NOMO-1 (cell line): ENCODE measurements around the gene CR1.
"Not testable (repeated sequence)": the region's sequence is repeated elsewhere in the genome, so short reads cannot be mapped to it uniquely, and the experiment has no call there.

Source experiments
- DNase-seq, 2 experiments: peaks; one replicate each; lab custom pipeline; 2025; ENCODE audit not compliant: unreplicated experiment in 2 of 2; lab: John Stamatoyannopoulos, UW

CR1 gene

DNA sequence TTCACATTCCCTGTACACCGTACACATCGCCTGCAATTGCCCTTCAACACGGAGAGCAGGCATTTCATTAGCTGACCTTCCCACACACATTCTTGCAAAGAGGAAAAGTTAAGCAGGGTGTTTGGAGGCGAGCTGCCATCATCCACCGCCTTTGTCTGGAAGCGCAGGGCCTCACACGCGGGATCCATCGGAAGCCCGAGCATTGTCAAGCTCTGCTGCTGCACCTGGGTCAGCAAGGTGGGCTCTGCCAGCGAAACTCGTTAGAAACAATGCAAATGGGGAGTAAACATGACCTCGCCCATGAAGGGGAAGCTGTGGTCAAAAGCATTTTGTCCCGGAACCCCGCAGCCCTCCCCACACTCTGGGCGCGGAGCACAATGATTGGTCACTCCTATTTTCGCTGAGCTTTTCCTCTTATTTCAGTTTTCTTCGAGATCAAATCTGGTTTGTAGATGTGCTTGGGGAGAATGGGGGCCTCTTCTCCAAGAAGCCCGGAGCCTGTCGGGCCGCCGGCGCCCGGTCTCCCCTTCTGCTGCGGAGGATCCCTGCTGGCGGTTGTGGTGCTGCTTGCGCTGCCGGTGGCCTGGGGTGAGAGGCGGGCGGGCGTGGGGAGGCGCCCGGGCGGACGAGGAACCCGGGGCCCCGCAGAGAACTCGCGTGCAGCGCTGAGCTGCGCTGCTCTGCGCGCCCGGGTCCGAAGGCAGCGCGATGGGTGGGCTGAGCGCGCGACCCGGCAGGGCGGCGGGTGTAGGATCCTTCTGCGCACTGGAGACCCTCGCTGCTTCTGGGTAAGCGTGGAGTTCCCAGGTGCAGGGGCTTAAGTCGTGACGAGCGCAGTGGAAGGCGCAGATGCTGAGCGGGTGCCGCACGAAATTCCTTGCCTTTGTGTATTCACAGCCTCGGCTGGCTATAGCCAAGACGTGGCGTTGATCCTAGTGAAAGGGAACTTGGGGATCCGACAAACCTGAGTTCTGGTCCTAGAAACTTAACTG is at the start of gene CR1:
CR1 (plus strand) TSS at position 357 of the 992 bp plus-strand sequence; CDS start at position 468, 111 bp downstream.
- peak; percentile 51 to 59 for DNase-seq

DNA sequence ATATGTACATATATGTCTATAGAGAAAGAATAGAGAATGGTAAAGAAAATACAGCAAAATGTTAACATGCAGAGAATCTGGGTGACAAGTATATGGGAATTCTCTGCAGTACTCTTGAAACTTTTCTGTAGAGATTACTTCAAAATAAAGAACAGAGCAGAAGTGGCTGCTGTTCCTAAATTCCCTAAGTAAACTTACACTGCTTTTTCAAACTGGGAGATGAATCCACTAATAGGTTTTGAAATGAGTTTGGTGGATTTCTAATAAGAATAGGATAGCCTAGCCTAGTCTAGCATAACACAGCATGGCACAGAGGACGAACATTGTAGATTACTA is 42.3 kb upstream of the CR1 start:
- DNase-seq: no peak

DNA sequence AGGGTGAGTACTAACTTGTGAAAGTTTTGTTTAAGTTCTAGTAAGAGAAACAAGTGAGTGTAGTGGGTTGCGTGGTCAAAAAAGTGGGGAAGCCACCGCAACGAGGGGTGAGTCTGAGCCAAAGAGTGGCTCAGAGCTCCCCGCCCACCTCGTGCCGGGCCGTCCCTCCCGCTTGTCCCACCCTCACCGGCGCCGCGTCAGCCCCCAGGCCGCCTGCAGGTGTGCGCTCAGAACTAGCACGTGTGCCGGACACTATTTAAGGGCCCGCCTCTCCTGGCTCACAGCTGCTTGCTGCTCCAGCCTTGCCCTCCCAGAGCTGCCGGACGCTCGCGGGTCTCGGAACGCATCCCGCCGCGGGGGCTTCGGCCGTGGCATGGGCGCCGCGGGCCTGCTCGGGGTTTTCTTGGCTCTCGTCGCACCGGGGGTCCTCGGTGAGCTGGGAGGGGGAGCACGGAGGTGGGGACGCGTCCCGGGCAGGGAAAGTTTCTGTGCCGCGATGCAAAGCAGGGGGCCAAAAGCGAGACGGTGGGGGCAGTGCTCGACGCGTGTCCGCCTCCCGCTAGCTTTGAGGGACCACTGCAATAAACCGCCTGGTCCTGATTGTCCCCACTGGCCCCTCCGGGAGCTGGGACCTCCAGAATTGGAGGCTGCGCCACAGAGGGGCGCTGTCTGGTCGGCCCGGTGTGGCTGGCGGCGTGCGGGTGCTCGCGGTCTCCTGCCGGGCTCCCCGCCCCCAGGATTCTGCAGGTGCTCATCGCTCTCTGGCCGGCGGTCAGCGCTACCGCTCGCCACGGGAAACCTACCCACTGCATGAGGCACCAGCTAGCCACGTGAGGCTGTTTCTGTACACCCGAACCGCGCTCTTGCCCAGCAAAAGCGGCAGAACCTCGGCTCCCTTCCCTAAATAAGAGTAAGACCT is 41.7 kb upstream of the CR1 start, which contains the start of gene CR2:
CR2 (plus strand) TSS at position 283 of the 919 bp plus-strand sequence; CDS start at position 374, 91 bp downstream.
- DNase-seq: peak in 1 of 2 experiments; percentile 6

DNA sequence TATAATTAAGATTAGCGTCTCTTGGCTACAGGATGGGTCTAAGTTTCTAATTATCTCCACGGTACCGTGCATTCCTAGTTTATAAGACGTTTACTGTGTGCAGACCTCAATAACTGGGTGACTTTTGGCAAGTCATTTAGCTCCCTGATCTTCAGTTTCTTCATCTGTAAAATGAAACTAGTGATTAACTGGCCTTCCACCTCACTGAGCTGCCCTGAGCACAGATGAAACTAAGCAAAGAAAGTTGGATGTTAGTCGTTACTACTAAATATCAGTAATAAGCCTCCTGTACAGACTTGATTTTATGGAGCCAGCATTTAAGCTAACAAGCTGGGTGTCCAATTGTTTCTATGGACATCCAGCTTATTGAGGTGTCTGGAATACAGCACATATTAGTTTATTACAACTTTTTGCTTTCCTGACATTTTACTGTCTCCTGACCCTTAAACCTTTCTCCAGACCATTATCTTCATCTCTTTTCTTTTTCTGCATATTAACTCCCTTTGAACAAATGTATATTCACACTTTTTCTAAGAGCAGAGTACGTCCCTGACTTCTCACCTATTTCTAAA is 40.7 kb upstream of the CR1 start:
- no peak for DNase-seq

- DNase-seq: no peak
These were observed 37.5 kb upstream of the CR1 start for GRCh38 chr1:207458414-207458813.

GRCh38 chr1:207459008-207459407 is 36.9 kb upstream of the CR1 start:
- no peak for DNase-seq

DNA sequence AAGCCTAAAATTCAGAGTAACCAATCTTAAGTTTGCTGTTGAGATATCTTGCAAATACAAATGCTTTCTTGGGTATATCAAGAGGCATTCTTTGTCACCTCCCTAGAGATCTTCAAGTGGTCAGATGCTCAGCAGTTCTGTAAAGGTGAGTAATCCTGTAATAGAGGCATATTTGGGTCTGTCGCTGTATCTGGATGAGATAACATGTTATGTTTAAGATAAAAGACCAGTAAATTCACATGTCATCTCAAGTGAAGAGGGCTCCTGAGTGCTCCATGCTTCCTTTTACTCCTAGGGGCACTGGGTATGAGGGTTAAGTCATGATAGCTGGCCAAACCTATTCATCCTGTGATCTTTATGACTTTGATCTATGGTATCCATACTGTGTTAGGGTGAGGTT is 34.3 kb upstream of the CR1 start:
- no peak for DNase-seq

- DNase-seq: no peak
These were observed 33.4 kb upstream of the CR1 start for GRCh38 chr1:207462535-207462934.

DNA sequence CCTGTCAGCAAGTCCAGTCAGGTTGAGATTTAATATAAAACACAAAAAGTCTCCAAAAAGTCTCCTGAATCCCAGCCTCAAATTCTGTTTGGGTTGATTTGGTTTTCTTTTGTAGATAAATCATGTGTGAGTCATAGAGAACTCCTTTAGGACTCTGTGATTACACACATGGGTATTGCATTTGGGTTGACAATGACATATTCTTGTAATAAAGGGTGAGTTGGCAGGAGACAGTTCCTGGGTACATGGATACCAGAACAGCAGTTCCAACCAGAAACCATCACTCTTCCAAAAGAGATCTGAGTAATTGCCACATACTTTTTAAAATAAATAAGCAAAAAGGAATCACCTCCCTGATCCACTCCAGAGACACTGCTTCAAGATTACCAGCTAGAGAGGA is 32.9 kb upstream of the CR1 start:
- DNase-seq: no peak

- no peak for DNase-seq
These were observed 32.4 kb upstream of the CR1 start for GRCh38 chr1:207463571-207463970.

GRCh38 chr1:207470927-207471326 is 25.0 kb upstream of the CR1 start:
- DNase-seq: no peak

DNA sequence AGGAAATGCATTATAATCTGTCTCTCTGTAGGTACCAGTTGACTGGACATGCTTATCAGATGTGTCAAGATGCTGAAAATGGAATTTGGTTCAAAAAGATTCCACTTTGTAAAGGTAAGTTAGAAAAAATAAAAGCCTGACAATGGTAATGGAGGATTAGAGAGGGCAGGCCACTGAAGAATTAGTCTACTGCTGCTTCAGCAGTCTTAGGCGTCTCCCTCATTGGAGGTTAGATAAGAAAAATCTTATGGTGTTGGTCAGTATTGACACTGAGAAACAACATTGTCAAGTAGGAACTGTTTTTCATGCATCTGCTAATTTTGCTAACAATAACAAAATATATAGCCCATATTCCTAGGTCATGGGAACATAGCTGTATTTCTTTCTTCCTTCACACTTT is 21.7 kb upstream of the CR1 start:
- DNase-seq: no peak

- DNase-seq: no peak
These were observed 9.8 kb upstream of the CR1 start for GRCh38 chr1:207486198-207486597.

GRCh38 chr1:207487636-207488035 is 8.3 kb upstream of the CR1 start:
- DNase-seq: no peak

DNA sequence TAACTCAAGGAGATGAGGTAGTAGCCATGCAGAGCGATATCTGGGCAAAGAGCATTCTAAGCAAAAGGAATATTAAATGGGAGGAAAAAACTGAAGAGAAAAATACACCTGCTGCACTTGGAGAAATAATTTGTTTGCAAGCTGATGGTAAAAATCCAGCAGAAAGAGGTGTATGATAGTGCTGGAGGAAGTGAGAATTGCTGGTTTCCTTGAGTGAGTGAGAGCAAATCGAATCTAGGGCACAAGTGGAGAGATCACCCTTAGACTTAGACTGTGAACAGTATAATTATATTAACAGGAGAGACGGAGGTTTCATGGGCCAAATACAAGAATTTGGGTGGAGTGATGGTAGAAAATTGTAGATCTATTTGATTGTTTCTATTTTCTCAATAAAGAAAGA is 2.7 kb upstream of the CR1 start:
- no peak for DNase-seq

- DNase-seq: no peak
These were observed 1.8 kb upstream of the CR1 start for GRCh38 chr1:207494171-207494570.

DNA sequence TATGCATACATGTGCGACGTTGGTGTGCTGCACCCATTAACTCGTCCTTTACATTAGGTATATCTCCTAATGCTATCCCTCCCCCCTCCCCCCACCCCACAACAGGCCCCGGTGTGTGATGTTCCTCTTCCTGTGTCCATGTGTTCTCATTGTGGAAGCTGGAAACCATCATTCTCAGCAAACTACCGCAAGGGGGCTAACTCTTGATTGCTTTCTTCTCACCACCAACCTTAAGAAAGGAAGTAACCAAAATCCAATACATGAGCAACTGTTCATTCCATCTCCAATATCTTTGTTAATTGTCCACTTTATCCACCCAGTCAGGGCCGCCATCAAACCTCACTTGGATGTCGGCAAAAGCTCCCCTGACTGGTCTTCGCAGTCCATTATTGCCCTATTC is 676 bp upstream of the CR1 start:
- not testable (repeated sequence) for DNase-seq

- peak in 1 of 2 experiments; percentile 62 for DNase-seq
These were observed 2.0 kb downstream of the CR1 start for GRCh38 chr1:207497941-207498340.

GRCh38 chr1:207499573-207499972 is 3.6 kb downstream of the CR1 start:
- DNase-seq: peak; percentile 59 to 79

GRCh38 chr1:207500306-207500705 is 4.3 kb downstream of the CR1 start:
- no peak for DNase-seq

DNA sequence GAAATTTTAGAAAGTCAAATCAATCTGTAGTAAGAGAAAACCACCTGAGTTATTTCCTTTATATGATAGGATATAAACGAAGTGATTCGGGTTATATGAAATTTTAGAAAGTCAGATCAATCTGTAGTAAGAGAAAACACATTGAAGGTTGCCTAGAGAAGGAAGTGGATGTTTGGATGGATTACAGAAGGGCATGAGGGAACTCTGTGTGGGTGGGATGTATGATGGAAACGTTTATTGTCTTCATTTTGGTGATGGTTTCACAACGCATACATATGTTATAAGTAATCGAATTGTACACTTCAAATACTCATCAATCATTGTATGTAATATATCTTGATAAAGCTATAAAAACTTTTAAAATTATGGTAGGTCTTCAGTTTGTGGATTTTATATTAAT is 5.1 kb downstream of the CR1 start:
- no peak for DNase-seq
